Epithelial cell of prostate (primary cell): ENCODE data around the gene COL6A5.
"Not testable (repeated sequence)": the region's sequence is repeated elsewhere in the genome, so short reads cannot be mapped to it uniquely, and the experiment has no call there.

Source experiments
- DNase-seq: peaks from one replicate; pipeline ENCODE4 v3.0.0-alpha.2; 2011; ENCODE audit warnings: low read depth, low spot score
- H3K27ac ChIP-seq: fragments of 450-650 bp; 2 replicates; pipeline ENCODE4 v1.5.1; 2017; ENCODE audit warnings: mild to moderate bottlenecking

The COL6A5 gene

GRCh38 chr3:130384476-130385025 lies 39.1 kb downstream of the COL6A5 start:
- no peak for DNase-seq
- no peak overlapping the region for H3K27ac ChIP-seq

- H3K27ac ChIP-seq, result no peak overlapping the region
- peak; percentile 43 for DNase-seq
These were observed 41.3 kb downstream of the COL6A5 start for GRCh38 chr3:130386604-130387263.

- no peak overlapping the region for H3K27ac ChIP-seq
- no peak for DNase-seq
These were observed 44.4 kb downstream of the COL6A5 start for GRCh38 chr3:130389743-130390478.

GRCh38 chr3:130392266-130392665 lies 46.8 kb downstream of the COL6A5 start:
- no peak overlapping the region for H3K27ac ChIP-seq
- DNase-seq, result no peak

GRCh38 chr3:130393594-130393993 lies 48.1 kb downstream of the COL6A5 start:
- no peak for DNase-seq
- H3K27ac ChIP-seq, result no peak overlapping the region

- DNase-seq, result no peak
These were observed 49.9 kb downstream of the COL6A5 start for GRCh38 chr3:130395331-130395730.

GRCh38 chr3:130395916-130396315 lies 50.4 kb downstream of the COL6A5 start:
- DNase-seq, result peak; percentile 39
- no peak overlapping the region for H3K27ac ChIP-seq

More at GRCh38 chr3:130395331-130395730, 49.9 kb downstream of the COL6A5 start:
- no peak overlapping the region for H3K27ac ChIP-seq

GRCh38 chr3:130404401-130404800 lies 58.9 kb downstream of the COL6A5 start:
- no peak overlapping the region for H3K27ac ChIP-seq
- no peak for DNase-seq

GRCh38 chr3:130405956-130406355 lies 60.5 kb downstream of the COL6A5 start:
- DNase-seq, result no peak
- no peak overlapping the region for H3K27ac ChIP-seq

GRCh38 chr3:130408253-130408652 lies 62.8 kb downstream of the COL6A5 start:
- H3K27ac ChIP-seq, result not testable (repeated sequence)

GRCh38 chr3:130411320-130411719 lies 65.8 kb downstream of the COL6A5 start:
- H3K27ac ChIP-seq, result no peak overlapping the region
- DNase-seq, result no peak

More at GRCh38 chr3:130408253-130408652, 62.8 kb downstream of the COL6A5 start:
- not testable (repeated sequence) for DNase-seq

- no peak for DNase-seq
- H3K27ac ChIP-seq, result no peak overlapping the region
These were observed 67.6 kb downstream of the COL6A5 start for GRCh38 chr3:130412991-130413560.

- H3K27ac ChIP-seq, result no peak overlapping the region
- no peak for DNase-seq
These were observed 69.0 kb downstream of the COL6A5 start for GRCh38 chr3:130414457-130414856.

- DNase-seq, result no peak
- no peak overlapping the region for H3K27ac ChIP-seq
These were observed 75.0 kb downstream of the COL6A5 start for GRCh38 chr3:130420466-130420865.

- DNase-seq, result no peak
- H3K27ac ChIP-seq, result no peak overlapping the region
These were observed 77.6 kb downstream of the COL6A5 start for GRCh38 chr3:130423064-130423463.

GRCh38 chr3:130424837-130425236 lies 79.4 kb downstream of the COL6A5 start:
- H3K27ac ChIP-seq, result no peak overlapping the region
- DNase-seq, result no peak

- H3K27ac ChIP-seq, result no peak overlapping the region
- no peak for DNase-seq
These were observed 80.0 kb downstream of the COL6A5 start for GRCh38 chr3:130425484-130425883.

GRCh38 chr3:130426206-130426605 lies 80.7 kb downstream of the COL6A5 start:
- DNase-seq, result no peak
- H3K27ac ChIP-seq, result no peak overlapping the region

GRCh38 chr3:130428871-130429712 lies 83.6 kb downstream of the COL6A5 start:
- no peak for DNase-seq
- H3K27ac ChIP-seq, result no peak overlapping the region

GRCh38 chr3:130429713-130430023 lies 84.2 kb downstream of the COL6A5 start:
- H3K27ac ChIP-seq, result no peak overlapping the region
- no peak for DNase-seq
